Measurements from ENCODE around the gene MAML3. TPM values are rescaled to one million over a fixed set of nuclear protein-coding genes. Genes with fewer than 3 reads are reported as not detected.
A peak's percentile ranks its signal among the peaks of the same experiment; 100 is the strongest.

MAML3 gene
- total and polyA plus RNA-seq, 12 donors = 1.1 to 4.6 (median 2.6) TPM

DNA sequence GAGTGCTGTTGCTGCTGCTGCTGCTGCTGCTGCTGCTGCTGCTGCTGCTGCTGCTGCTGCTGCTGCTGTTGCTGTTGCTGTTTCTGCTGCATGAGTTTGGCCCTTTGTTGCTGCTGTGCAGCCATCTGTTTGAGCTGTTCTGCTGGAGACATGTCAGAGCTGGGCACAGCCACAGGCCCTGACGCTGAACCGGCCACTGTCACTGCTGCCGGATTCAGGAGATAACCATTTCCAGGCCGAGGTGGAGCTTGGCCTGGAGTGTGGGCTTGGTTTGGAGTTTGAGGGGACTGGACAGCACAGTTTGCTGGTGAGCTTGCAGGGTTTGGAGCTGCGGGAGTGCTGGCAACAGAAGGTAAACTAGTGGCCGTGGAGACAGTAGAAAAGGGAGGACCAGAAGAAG lies 264.1 kb downstream of the MAML3 start:
- Histone ChIP-seq H3K36me3 (peaks cover 0 to 15% (median 0%) of the 10 kb centered on the region in 9 donors), H3K4me3 (no peak overlapping the region), H3K27ac (no peak overlapping the region), H3K27me3 (no peaks in the 10 kb centered on the region), H3K9me3 (no peaks in the 10 kb centered on the region), H3K4me1 (peaks cover 0 to 23% (median 0%) of the 10 kb centered on the region in 9 donors)
- no peak for DNase-seq
- 85 to 93% methylated on average over 6 of the region's 6 CpGs for WGBS, 2 donors
- intact Hi-C loops (cut with DNase I) = loop anchor here in 1 of 10 donors (10.0 kb wide), 1 partner anchor 1205 kb away; no protein-coding TSS in a partner anchor
- TF ChIP-seq, protein P1, sequence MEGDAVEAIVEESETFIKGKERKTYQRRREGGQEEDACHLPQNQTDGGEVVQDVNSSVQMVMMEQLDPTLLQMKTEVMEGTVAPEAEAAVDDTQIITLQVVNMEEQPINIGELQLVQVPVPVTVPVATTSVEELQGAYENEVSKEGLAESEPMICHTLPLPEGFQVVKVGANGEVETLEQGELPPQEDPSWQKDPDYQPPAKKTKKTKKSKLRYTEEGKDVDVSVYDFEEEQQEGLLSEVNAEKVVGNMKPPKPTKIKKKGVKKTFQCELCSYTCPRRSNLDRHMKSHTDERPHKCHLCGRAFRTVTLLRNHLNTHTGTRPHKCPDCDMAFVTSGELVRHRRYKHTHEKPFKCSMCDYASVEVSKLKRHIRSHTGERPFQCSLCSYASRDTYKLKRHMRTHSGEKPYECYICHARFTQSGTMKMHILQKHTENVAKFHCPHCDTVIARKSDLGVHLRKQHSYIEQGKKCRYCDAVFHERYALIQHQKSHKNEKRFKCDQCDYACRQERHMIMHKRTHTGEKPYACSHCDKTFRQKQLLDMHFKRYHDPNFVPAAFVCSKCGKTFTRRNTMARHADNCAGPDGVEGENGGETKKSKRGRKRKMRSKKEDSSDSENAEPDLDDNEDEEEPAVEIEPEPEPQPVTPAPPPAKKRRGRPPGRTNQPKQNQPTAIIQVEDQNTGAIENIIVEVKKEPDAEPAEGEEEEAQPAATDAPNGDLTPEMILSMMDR (IDR thresholded peaks at IDR 0.05) = no peak
- ATAC-seq = no peak

DNA sequence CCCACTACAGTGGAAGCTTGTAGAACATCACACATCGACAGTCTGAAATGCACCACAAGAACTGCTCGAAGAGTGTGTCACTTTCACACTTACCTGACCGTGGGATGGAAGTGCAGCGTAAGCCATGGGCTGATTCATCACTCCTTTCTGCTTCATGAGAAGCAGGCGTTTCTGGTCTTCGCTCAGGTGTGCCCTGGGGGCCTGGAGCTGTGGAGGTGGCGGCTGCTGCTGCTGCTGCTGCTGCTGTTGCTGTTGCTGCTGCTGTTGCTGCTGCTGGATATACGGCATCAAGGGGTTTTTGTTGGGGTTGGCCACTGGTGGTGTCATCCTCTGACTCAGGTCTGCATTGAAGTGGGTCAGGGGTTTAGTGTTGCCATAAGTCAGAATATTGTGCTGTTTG lies 264.7 kb downstream of the MAML3 start:
- DNase-seq (no peak), ATAC-seq (no peak)
- Histone ChIP-seq H3K4me3 (no peak overlapping the region), H3K4me1 (peaks cover 0 to 23% (median 0%) of the 10 kb centered on the region in 9 donors), H3K27me3 (no peaks in the 10 kb centered on the region), H3K9me3 (no peaks in the 10 kb centered on the region), H3K36me3 (peaks cover 0 to 15% (median 0%) of the 10 kb centered on the region in 9 donors), H3K27ac (no peak overlapping the region)
- intact Hi-C loops (cut with DNase I) = loop anchor here in 1 of 10 donors (10.0 kb wide), 1 partner anchor 1206 kb away; no protein-coding TSS in a partner anchor
- TF ChIP-seq, protein P1 (IDR thresholded peaks at IDR 0.05) = no peak
- WGBS, 2 donors = 82 to 98% methylated on average over 8 of the region's 8 CpGs

DNA sequence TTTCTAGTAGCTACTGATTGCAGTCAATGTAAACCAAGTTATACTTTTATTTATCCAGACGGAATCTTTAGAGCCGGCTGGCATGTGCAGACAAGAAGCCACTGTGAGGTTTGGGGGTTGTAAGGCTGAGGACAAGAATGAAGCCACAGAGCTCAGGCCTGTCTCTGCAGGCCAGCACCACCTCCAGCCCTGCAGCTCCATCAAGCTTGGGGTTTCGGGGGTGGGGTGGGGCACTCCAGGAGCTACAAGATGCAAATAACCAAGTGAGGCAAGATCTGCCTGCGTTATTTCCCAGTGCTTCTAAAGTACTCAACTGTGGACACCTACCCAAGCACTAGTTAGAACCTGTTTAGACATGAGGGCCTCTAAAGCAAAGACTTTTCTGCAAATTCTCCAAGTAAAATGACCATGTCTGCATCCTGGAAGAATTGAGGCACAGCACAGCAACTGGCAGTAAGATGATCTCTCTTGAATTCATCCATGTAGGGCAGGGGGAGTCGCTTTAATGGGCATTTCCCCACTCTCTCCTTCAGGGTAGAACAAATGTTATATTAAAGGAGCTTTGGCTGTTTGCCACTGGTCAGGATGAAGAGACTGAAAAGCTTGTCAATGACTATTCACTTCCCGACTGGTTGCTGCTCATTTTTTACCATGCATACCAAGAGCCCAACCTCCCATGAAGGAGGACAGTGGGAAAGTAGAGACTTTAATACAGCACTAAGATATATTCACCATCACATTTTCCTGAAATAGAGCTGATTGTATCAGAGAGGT lies 265.8 kb downstream of the MAML3 start:
- H3K27me3 ChIP-seq = no peaks in the 10 kb centered on the region
- TF ChIP-seq, protein P1 (IDR thresholded peaks at IDR 0.05) = no peak
- no peak for ATAC-seq
- peaks cover 0 to 23% (median 0%) of the 10 kb centered on the region in 9 donors for H3K4me1 ChIP-seq
- H3K27ac ChIP-seq = peak overlapping the region in 1 of 10 donors; percentile 22
- intact Hi-C loops (cut with DNase I) = loop anchor here in 1 of 10 donors (10.0 kb wide), 1 partner anchor 1207 kb away; no protein-coding TSS in a partner anchor
- 86 to 89% methylated on average over 6 of the region's 6 CpGs for WGBS, 2 donors
- peaks cover 0 to 15% (median 0%) of the 10 kb centered on the region in 9 donors for H3K36me3 ChIP-seq
- no peak overlapping the region for H3K4me3 ChIP-seq
- H3K9me3 ChIP-seq = peaks cover 0 to 5% (median 0%) of the 10 kb centered on the region in 11 donors
- DNase-seq = no peak

DNA sequence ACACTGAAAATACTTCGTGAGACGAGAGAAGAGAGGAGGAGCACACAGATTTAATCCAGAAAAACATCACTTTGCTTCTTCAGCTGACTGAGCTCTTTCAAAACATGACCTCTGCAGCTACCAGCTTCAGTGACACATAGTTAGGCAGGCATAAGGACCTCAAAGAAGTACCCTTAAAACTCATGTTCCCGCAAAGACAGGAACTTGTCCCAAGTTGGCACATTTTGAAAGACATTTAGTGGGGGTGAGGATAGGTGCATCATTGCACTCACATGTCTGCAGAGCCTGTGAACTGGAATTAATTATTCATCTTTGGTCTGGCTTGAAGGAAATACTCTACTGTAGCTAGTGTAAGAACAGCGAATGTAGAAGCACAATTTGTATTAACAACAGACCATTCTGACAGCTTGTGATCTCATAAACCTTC lies 266.6 kb downstream of the MAML3 start:
- peak overlapping the region in 2 of 10 donors; percentile 22 to 32 for H3K27ac ChIP-seq
- peaks cover 0 to 9% (median 0%) of the 10 kb centered on the region in 11 donors for H3K9me3 ChIP-seq
- intact Hi-C loops (cut with DNase I) = loop anchor here in 1 of 10 donors (10.0 kb wide), 1 partner anchor 1207 kb away; no protein-coding TSS in a partner anchor
- H3K4me3 ChIP-seq = peak overlapping the region in 3 of 10 donors; percentile 1 to 21 (median 13)
- H3K27me3 ChIP-seq = no peaks in the 10 kb centered on the region
- H3K4me1 ChIP-seq = peaks cover 0 to 23% (median 0%) of the 10 kb centered on the region in 9 donors
- TF ChIP-seq, protein P1 (IDR thresholded peaks at IDR 0.05) = no peak
- DNase-seq = no peak
- H3K36me3 ChIP-seq = peaks cover 0 to 15% (median 0%) of the 10 kb centered on the region in 9 donors
- 53 to 76% methylated on average over 4 of the region's 4 CpGs for WGBS, 2 donors
- ATAC-seq = peak in 2 of 8 donors; percentile 17 to 19

Data from heart right ventricle (tissue), 16 donors.